ENCODE measurements around the gene BCAP31. TPM values are rescaled to one million over a fixed set of nuclear protein-coding genes. Genes with fewer than 3 reads are reported as not detected.
"Not testable (repeated sequence)": the region's sequence is repeated elsewhere in the genome, so short reads cannot be mapped to it uniquely, and the experiment has no call there.

Gene BCAP31
- total RNA-seq, 1 experiment from 2014 or later: 307 TPM

DNA sequence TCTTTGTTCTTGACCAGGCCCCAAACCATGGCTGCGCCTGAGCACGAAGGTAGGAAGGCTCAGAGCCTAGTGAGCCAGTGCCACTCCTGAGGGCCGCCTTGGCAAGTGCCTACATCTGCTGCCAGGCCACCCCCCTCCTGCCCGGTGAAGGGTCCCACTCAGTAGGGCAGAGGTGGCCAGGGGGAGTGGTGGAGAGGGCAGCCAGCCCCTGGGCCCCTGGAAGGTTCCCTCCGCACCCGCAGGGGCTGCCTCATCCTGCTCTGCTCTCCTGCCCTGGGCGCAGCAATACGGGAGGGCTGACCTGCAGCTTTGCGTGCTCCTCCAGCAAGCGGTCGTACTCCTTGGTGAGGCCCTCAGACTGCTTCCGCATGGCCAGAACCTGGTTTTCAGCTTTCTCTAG, 22.5 kb downstream of the BCAP31 start:
- DNase-seq (ENCODE audit: low read depth): no peak
- in situ Hi-C loops (cut with HindIII; ENCODE audit: low pct_unique_long_range_greater_than_20kb, low sequenced_read_pairs): no loop called here

DNA sequence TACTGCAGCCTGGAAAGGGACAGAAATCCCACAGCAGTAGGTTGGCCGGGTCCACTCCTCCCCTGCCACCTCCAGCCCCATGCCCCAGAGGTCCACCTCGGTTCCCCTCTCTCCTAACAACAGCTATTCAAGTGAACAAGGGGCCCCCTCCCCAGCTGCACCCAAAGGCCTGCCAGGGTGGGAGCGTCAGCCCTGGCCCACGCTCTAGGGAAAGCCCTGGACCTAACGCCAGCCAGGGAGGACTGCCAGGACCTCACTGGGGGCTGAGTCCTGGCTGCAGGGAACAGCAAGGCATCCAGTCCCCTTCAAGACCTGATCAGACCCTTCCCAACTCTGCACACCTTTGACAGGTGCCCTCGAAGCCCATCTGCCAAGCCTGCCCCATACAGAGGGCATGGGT, 23.2 kb downstream of the BCAP31 start:
- no peak for DNase-seq (ENCODE audit: low read depth)
- in situ Hi-C loops (cut with HindIII; ENCODE audit: low pct_unique_long_range_greater_than_20kb, low sequenced_read_pairs): no loop called here

DNA sequence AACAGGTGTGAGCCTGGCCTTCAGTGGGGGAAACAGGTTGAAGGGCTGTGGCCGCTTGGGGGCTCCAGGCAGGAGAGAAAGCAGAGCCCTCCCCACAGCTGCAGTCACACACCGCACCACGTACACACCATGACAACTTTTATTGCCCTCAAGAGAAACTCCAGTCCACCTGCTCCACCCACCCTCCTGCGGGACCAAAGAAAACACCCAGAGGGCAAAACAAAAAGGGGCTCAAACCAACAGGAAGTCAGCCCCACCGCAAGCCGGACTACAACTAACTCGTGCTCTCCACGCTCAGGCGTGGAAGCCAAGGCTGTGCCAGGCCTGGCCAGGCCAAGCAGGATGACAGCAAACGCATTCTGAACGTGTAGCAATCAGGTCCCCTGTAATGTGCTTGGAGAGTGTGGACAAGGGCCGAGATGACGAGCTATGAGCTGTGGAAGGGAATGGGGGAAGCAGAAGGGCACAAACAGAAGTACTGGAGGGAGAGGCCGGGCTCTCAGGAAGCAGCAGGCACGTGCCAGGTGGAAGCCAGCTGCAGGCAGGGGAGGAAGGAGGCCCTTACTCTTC, 23.7 kb downstream of the BCAP31 start:
- in situ Hi-C loops (cut with HindIII; ENCODE audit: low pct_unique_long_range_greater_than_20kb, low sequenced_read_pairs): no loop called here
- no peak for DNase-seq (ENCODE audit: low read depth)

DNA sequence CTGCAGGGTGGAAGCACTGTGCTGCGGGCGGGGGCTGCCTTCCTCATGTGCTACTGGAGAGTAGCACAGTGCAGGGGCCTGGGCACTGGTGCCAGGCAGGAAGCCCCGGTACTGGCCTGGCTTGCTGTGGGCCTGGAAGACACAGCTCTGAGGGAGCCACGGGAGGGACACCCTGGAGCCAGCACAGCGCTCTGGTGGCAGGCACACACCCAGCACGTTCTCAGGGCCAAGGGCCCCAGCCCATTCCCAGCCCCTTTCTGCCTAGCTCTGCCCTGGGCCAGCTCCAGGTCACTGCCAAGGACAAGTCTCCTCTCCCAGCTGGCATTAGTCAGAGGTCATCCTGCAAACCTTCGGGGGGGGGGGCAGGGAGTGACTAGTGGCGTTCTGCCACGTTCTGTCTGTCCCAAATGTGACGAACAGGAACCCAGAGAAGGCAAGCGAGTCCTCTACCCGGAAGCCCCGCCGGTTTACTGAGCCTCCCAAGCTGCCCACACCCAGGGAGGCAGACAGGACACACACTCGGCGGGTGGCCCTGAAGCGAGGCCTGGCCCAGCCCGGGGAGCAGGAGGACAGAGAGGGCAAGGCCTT, 24.3 kb downstream of the BCAP31 start:
- in situ Hi-C loops (cut with HindIII; ENCODE audit: low pct_unique_long_range_greater_than_20kb, low sequenced_read_pairs); DNase-seq (ENCODE audit: low read depth): not testable (repeated sequence)

DNA sequence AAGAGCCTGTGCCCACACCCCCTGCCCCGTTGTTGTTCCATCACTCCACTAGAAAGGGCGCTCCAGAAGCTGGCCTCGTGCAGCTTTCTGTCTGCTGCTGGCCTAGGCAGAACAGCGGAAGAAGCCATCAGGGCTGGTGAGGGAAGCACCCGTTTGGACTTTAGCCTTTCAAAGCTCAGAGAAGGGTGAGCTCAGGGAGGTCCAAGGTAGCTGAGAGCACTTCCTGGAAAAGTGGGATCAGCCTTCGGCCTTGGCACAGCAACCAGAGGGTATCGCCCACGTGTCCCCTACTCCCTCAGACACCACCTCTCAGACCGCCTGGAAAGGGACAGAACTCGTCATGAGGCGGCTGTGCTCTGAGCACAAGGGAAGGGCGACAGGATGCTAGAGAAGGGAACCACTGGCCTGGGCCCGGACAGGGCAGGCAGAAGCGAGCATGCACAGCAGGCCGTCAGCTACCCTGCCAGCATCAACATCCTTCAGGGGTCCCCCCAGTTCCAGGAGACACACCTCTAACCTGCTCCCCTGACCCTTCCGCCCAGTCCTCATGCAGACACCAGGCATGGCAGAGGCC, 24.9 kb downstream of the BCAP31 start:
- DNase-seq (ENCODE audit: low read depth); in situ Hi-C loops (cut with HindIII; ENCODE audit: low pct_unique_long_range_greater_than_20kb, low sequenced_read_pairs): not testable (repeated sequence)

DNA sequence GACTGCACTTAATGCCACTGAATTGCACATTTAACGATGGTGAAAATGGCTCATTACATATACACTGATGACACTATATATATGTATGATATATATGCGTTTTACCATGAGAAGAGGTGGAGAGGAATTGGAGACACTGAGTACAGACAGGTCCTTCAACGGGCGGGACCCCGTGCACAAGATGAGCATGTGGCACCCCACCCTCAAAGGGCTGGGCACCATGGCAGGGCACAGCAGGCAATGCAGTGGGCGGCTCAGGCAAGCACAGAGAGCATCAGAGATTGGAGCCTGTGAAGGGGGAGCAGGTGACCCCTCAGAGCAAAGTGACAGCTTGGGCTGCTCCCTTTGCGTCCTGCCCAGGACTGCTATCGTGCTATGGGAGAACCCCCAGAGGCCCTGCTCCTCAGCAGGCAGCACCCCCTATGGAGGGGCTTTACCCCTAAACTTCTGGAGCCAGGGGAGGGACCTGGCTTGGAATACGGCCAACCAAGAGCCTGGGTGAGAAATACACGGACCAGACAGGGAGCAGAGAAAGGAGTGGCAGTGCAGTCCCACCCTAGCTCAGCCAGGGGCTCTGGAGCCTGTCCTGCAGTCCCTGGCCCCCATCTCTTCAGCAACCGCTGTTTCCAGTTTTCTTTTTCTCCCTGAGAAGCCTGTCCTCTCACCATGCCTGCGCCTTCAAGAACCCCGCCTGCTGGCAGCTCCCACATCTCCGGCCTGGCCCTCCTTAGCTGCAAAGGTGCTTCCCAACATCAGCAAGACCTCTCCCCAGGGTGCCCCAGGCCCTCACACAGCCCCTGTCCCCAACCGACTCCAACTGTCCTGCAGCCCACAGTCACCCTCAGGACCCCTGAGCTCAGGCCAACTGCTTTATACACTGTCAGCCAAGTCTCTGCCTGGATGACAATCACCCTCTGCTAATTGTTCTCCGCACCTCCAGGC, 26.0 kb downstream of the BCAP31 start:
- DNase-seq (ENCODE audit: low read depth): no peak
- in situ Hi-C loops (cut with HindIII; ENCODE audit: low pct_unique_long_range_greater_than_20kb, low sequenced_read_pairs): no loop called here

DNA sequence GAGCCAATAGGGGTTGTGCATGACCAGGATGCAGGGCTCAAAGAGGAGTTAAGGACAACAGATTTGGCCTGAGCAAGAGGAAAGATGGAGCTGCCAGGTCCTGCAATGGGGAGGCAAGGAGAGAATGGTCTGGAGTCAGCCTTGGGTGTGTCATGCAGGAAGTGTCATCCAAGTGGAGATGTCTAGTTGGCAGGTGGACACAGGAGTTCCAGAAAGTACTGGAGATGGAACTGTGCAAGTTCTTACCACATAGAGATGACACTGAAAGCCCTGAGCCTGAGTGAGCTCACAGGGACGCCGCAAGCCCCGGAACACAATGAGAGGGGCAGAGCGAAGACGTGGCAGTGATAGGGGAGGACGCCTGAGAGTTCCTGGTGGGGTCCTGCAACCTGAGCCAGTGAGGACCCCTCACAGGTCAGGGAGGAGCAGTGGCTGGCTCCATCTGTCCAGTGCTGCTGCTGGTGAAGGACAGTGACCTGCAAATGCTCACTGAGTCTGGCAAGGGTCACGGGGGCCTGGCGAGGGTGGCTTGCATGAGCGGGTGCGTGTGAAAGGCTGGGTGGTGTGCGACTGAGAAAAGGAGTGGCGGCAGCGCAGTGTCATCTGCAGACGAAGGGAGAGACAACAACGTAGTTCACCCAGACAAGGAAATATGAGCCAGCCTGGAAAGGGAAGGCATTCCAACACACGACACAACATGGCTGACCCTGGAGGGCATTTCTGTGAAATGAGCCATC, 27.0 kb downstream of the BCAP31 start:
- DNase-seq (ENCODE audit: low read depth); in situ Hi-C loops (cut with HindIII; ENCODE audit: low pct_unique_long_range_greater_than_20kb, low sequenced_read_pairs): not testable (repeated sequence)

DNA sequence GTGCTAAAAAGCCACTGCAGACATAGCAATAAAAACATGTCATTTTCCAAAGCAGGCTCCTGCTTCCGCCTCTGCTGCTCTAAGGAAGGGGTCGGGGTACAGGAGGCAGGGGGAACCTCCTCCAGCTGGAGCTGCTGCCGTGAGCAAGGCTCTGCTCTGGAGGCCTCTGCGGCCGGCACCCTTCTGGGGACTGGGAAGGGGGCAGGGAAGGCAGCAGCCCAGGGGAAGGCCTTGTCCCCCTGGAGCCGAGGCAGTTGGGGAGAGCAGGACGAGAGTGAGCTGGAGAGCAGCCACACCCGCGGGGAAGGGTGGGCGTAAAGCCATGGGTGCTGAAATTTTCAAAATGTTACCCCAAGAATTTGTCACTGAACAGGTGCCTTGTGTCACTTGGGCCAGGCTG, 27.6 kb downstream of the BCAP31 start:
- DNase-seq (ENCODE audit: low read depth); in situ Hi-C loops (cut with HindIII; ENCODE audit: low pct_unique_long_range_greater_than_20kb, low sequenced_read_pairs): not testable (repeated sequence)

DNA sequence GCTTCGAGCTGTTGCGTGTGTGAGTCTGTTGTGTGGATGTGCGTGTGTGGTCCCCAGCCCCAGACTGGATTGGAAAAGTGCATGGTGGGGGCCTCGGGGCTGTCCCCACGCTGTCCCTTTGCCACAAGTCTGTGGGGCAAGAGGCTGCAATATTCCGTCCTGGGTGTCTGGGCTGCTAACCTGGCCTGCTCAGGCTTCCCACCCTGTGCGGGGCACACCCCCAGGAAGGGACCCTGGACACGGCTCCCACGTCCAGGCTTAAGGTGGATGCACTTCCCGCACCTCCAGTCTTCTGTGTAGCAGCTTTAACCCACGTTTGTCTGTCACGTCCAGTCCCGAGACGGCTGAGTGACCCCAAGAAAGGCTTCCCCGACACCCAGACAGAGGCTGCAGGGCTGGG, 28.1 kb downstream of the BCAP31 start:
- in situ Hi-C loops (cut with HindIII; ENCODE audit: low pct_unique_long_range_greater_than_20kb, low sequenced_read_pairs): no loop called here
- no peak for DNase-seq (ENCODE audit: low read depth)

DNA sequence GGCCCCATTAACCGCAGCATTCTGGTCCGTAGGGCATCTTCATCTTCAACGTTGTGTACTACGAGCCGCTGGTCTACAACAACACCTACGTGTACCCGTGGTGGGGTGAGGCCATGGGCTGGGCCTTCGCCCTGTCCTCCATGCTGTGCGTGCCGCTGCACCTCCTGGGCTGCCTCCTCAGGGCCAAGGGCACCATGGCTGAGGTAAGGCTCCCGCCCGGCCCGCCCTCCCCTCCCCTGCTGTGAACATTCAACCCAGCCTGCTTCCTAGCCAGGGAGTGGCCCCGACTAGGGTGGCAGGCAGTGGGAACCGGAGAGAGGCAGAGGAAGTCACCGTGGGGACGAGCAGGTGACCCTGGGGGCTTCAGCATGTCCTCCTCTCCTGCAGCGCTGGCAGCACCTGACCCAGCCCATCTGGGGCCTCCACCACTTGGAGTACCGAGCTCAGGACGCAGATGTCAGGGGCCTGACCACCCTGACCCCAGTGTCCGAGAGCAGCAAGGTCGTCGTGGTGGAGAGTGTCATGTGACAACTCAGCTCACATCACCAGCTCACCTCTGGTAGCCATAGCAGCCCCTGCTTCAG, 29.4 kb downstream of the BCAP31 start:
- in situ Hi-C loops (cut with HindIII; ENCODE audit: low pct_unique_long_range_greater_than_20kb, low sequenced_read_pairs): no loop called here
- no peak for DNase-seq (ENCODE audit: low read depth)

DNA sequence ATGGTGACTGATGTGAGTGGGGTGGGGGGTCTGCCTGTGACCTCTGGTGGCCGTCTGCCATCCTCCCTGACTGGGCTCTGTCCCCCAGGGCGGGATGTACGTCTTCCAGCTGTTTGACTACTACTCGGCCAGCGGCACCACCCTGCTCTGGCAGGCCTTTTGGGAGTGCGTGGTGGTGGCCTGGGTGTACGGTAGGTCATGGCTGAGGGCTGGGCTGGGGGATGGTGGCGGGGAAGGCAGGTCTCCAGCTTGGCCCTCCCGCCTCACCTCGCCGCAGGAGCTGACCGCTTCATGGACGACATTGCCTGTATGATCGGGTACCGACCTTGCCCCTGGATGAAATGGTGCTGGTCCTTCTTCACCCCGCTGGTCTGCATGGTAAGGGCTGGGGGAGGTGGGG, 29.9 kb downstream of the BCAP31 start:
- DNase-seq (ENCODE audit: low read depth); in situ Hi-C loops (cut with HindIII; ENCODE audit: low pct_unique_long_range_greater_than_20kb, low sequenced_read_pairs): not testable (repeated sequence)

DNA sequence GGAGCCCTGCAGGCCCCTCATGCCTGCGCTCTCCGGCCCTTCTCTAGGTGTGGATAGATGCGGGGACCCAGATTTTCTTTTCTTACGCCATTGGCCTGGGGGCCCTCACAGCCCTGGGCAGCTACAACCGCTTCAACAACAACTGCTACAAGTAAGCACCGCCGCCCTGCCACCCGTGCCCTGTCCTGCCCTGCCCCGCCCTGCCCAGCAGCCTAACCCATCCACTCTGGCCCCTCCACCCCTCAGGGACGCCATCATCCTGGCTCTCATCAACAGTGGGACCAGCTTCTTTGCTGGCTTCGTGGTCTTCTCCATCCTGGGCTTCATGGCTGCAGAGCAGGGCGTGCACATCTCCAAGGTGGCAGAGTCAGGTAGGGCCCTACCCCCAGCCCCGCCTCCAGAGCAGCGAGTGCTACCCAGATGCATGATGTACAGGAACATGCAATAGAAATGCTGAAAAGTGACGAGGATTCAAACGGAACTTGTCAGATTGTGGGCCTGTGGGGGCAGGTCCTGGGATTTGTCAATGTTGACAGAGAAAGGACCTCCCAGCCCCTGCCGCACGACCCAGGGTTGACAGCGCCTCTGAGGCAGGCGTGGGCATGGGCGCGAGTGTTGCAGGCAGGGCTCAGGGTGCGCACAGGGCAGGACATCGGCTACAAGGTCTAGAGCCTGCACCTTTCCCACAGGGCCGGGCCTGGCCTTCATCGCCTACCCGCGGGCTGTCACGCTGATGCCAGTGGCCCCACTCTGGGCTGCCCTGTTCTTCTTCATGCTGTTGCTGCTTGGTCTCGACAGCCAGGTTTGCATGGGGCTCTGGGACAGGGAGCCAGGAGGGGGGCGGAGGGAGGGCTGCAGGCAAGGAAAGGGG, 30.7 kb downstream of the BCAP31 start:
- no peak for DNase-seq (ENCODE audit: low read depth)
- in situ Hi-C loops (cut with HindIII; ENCODE audit: low pct_unique_long_range_greater_than_20kb, low sequenced_read_pairs): no loop called here

DNA sequence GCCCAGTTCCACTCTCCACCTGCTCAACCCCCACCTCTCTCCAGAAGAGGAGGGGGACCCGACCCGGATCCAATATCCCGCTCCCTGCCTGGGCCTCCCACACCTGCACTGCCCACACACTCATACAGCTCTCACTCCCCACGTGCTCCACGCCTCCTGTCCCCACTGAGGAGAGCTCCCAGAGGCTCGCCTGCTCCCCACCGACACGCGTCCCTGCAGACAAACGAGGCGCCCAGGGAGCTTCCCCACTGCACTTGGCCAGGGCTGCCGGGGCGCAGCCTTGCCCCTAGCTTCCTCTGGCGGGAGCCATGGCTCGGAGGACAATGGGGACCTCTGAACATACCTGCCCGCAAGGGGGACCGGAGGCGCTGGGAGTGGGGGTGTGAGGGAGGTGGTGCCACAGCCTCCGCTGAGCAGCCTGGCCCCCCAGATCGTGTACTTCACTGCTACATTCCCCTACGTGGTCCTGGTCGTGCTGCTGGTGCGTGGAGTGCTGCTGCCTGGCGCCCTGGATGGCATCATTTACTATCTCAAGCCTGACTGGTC, 31.5 kb downstream of the BCAP31 start:
- in situ Hi-C loops (cut with HindIII; ENCODE audit: low pct_unique_long_range_greater_than_20kb, low sequenced_read_pairs): no loop called here
- DNase-seq (ENCODE audit: low read depth): no peak

DNA sequence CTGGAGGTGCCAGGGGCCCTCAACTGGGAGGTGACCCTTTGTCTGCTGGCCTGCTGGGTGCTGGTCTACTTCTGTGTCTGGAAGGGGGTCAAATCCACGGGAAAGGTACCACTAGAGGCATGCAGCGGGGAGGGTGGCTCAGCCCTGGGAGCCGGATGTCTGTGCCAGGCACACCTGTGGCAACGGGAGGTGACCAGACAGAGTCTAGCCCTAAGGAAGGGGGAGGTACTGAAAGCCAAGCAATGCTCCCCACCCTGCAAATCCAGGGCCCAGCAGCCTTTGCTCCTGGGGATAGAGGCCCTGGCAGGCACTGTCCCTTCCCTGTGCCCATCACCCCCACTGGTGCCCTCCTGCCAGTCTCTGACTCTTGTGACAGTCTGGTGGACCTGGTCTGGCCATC, 32.2 kb downstream of the BCAP31 start:
- no peak for DNase-seq (ENCODE audit: low read depth)
- in situ Hi-C loops (cut with HindIII; ENCODE audit: low pct_unique_long_range_greater_than_20kb, low sequenced_read_pairs): no loop called here

DNA sequence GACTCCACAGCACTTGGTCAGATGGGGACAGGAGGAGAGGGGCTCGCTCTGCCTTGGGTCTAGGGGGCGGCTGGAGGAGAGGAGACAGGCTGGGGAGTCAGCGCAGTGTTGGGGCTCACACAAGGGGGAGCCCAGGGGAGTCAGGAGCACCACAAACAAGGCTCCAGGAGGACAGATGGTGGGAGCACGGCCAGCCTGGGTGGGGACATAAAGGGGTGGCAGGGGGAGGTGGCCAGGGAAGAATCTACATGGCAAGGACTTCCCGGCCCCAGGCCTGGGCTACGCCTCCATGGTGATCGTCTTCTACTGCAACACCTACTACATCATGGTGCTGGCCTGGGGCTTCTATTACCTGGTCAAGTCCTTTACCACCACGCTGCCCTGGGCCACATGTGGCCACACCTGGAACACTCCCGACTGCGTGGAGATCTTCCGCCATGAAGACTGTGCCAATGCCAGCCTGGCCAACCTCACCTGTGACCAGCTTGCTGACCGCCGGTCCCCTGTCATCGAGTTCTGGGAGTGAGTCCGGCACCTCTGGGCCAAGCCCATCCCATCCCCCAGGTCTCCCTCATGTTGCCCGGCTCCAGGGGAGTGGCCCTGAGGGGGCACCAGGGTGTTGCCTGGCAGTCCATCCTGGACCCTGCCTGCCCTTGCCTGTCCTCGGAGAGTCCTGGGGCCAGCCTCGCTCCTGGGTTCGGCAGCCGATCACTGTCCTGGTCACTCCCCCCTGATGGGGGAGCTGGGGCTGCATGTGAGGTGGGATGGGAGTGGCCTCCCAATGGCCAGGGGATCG, 33.0 kb downstream of the BCAP31 start:
- DNase-seq (ENCODE audit: low read depth); in situ Hi-C loops (cut with HindIII; ENCODE audit: low pct_unique_long_range_greater_than_20kb, low sequenced_read_pairs): not testable (repeated sequence)

DNA sequence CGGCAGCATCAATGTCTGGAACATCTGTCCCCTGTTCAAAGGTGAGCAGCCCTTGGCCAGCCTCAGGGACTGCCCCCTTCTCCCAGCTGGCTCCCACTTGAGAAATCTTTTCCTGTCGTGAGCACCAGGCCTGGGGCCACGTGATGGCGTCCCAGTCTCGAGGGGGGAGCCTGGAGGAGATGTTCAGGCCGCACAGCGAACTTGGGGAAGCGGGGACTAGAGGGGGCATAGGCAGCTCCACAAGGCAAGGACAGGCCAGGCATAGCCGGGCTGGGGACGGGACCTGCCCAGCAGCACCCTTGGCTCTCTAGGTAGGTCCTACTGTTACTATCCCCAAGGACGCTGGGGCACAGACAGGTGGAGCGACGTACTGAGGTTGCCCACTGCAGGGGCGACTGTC, 33.7 kb downstream of the BCAP31 start:
- no peak for DNase-seq (ENCODE audit: low read depth)
- in situ Hi-C loops (cut with HindIII; ENCODE audit: low pct_unique_long_range_greater_than_20kb, low sequenced_read_pairs): no loop called here
